H1 (cell line): ENCODE data around the gene OR14I1. TPM values are rescaled to one million over a fixed set of nuclear protein-coding genes. Genes with fewer than 3 reads are reported as not detected.

Experiments
- CTCF ChIA-PET: fragments of 300-600 bp; sonication (Branson Sonifier 250); formaldehyde crosslinking; loops from one replicate; lab custom pipeline; 2021; ENCODE audit not compliant: partially characterized antibody; lab: Charles Lee
- POLR2A ChIA-PET: fragments of 300-600 bp; sonication (Branson Sonifier 250); formaldehyde crosslinking; loops from one replicate; lab custom pipeline; 2021; ENCODE audit warnings: inconsistent platforms; ENCODE audit not compliant: partially characterized antibody; lab: Charles Lee
- DNase-seq, 2 experiments: peaks; one replicate each; pipeline versions ENCODE4 v3.0.0 to v3.0.0-alpha.2; 2010 to 2022; ENCODE audit warnings: low spot score in 2 of 2, low read depth in 1 of 2, mixed read lengths in 1 of 2
- FAIRE-seq: peaks from 2 replicates; lab custom pipeline; 2011; peaks lifted over from hg19 to GRCh38; lab: Jason Lieb, UNC
- H2AFZ ChIP-seq: 2 replicates; pipeline ENCODE4 v1.8.1; 2012; ENCODE audit warnings: low read length, inconsistent platforms
- H2AK5ac ChIP-seq: 2 replicates; pipeline ENCODE4 v1.6.1; 2013; ENCODE audit warnings: low read depth, low read length
- H2BK120ac ChIP-seq: replicated peaks from 2 replicates; pipeline ENCODE3; 2013; ENCODE audit warnings: low read depth, low read length, inconsistent platforms
- H2BK12ac ChIP-seq: 2 replicates; pipeline ENCODE4 v1.6.1; 2013; ENCODE audit warnings: low read depth, low read length
- H2BK15ac ChIP-seq: 2 replicates; pipeline ENCODE4 v1.6.1; 2013; ENCODE audit warnings: low read length
- H2BK20ac ChIP-seq: 2 replicates; pipeline ENCODE4 v1.6.1; 2013; ENCODE audit warnings: low read length
- H2BK5ac ChIP-seq: 2 replicates; pipeline ENCODE4 v1.6.1; 2013; ENCODE audit warnings: low read depth, low read length
- H3K14ac ChIP-seq: 2 replicates; pipeline ENCODE4 v1.6.1; 2013; ENCODE audit warnings: inconsistent platforms; ENCODE audit not compliant: insufficient read length
- H3K18ac ChIP-seq: 2 replicates; pipeline ENCODE4 v1.6.1; 2013; ENCODE audit warnings: low read length; ENCODE audit errors: extremely low read depth
- H3K23ac ChIP-seq: 2 replicates; pipeline ENCODE4 v1.6.1; 2013; ENCODE audit warnings: inconsistent platforms; ENCODE audit not compliant: insufficient read length
- H3K23me2 ChIP-seq: 2 replicates; pipeline ENCODE4 v1.6.1; 2013; ENCODE audit warnings: low read depth, low read length
- H3K27ac ChIP-seq: 2 replicates; pipeline ENCODE4 v1.6.1; 2011; ENCODE audit warnings: low read depth, low read length, inconsistent platforms
- H3K27me3 ChIP-seq, 4 experiments: replicated peaks in 1 of 4; 1 replicate in 1 of 4; 2 replicates in 3 of 4; pipeline versions ENCODE4 v1.6.1 to v1.8.1; 2011 to 2013; ENCODE audit warnings: low read length in 3 of 4, mild to moderate bottlenecking in 3 of 4, inconsistent platforms in 2 of 4, mixed read lengths in 2 of 4, moderate library complexity in 1 of 4; ENCODE audit not compliant: control insufficient read depth in 3 of 4, insufficient read depth in 3 of 4; ENCODE audit errors: extremely low read depth in 1 of 4
- H3K36me3 ChIP-seq, 4 experiments: 2 replicates each; pipeline versions ENCODE4 v1.6.1 to v1.8.1; 2011 to 2013; ENCODE audit warnings: mild to moderate bottlenecking in 4 of 4, low read length in 3 of 4, moderate library complexity in 2 of 4, control low read depth in 1 of 4, inconsistent platforms in 1 of 4; ENCODE audit not compliant: insufficient read depth in 4 of 4, control insufficient read depth in 2 of 4
- H3K4ac ChIP-seq: replicated peaks from 2 replicates; pipeline ENCODE3; 2013; ENCODE audit warnings: low read length, low read depth, mixed read lengths, inconsistent platforms; ENCODE audit not compliant: insufficient read length
- H3K4me1 ChIP-seq, 4 experiments: replicated peaks in 1 of 4; 1 replicate in 1 of 4; 2 replicates in 3 of 4; pipeline versions ENCODE4 v1.6.1 to v1.8.1; 2011 to 2013; ENCODE audit warnings: low read length in 3 of 4, inconsistent platforms in 2 of 4, mixed read lengths in 1 of 4; ENCODE audit not compliant: insufficient read depth in 4 of 4, control insufficient read depth in 3 of 4
- H3K4me2 ChIP-seq, 2 experiments: 2 replicates each; pipeline versions ENCODE4 v1.6.1 to v1.8.1; 2011 to 2013; ENCODE audit warnings: low read depth in 2 of 2, low read length in 2 of 2, control low read depth in 1 of 2, inconsistent platforms in 1 of 2, mild to moderate bottlenecking in 1 of 2; ENCODE audit not compliant: insufficient read depth in 1 of 2
- H3K4me3 ChIP-seq, 4 experiments: fragments of 200-600, 300-600 bp in 1 of 4; sonication (generic), shearing (Covaris generic), sonication (Bioruptor Twin) in 1 of 4; 2 replicates each; pipeline versions ENCODE4 v1.5.1 to v1.8.1; 2011 to 2016; ENCODE audit warnings: low read length in 4 of 4, low read depth in 3 of 4, control low read depth in 2 of 4, inconsistent platforms in 2 of 4, mild to moderate bottlenecking in 2 of 4, mixed read lengths in 1 of 4, moderate library complexity in 1 of 4; ENCODE audit not compliant: insufficient read depth in 2 of 4; ENCODE audit errors: extremely low read depth in 1 of 4
- H3K56ac ChIP-seq: replicated peaks from 2 replicates; pipeline ENCODE3; 2013; ENCODE audit warnings: low read depth, mild to moderate bottlenecking, mixed read lengths, low read length, inconsistent platforms; ENCODE audit not compliant: insufficient read length
- H3K79me1 ChIP-seq: 2 replicates; pipeline ENCODE4 v1.6.1; 2013; ENCODE audit warnings: low read depth, low read length, control low read depth
- H3K79me2 ChIP-seq, 2 experiments: 2 replicates each; pipeline versions ENCODE4 v1.6.1 to v1.8.1; 2012 to 2013; ENCODE audit warnings: low read length in 2 of 2, mild to moderate bottlenecking in 2 of 2, inconsistent platforms in 1 of 2; ENCODE audit not compliant: insufficient read depth in 2 of 2, control insufficient read depth in 1 of 2
- H3K9ac ChIP-seq, 4 experiments: replicated peaks in 1 of 4; 1 replicate in 1 of 4; 2 replicates in 3 of 4; pipeline versions ENCODE4 v1.6.1 to v1.8.1; 2011 to 2013; ENCODE audit warnings: low read depth in 3 of 4, low read length in 3 of 4, control low read depth in 2 of 4, mild to moderate bottlenecking in 2 of 4, moderate library complexity in 2 of 4, inconsistent platforms in 1 of 4; ENCODE audit errors: extremely low read depth in 1 of 4
- H3K9me3 ChIP-seq, 2 experiments: 2 replicates each; pipeline versions ENCODE4 v1.6.1 to v1.8.1; 2012 to 2013; ENCODE audit warnings: mild to moderate bottlenecking in 2 of 2, moderate library complexity in 2 of 2, control low read depth in 1 of 2, inconsistent platforms in 1 of 2, low read depth in 1 of 2, low read length in 1 of 2, mixed read lengths in 1 of 2; ENCODE audit not compliant: insufficient read depth in 2 of 2
- H4K20me1 ChIP-seq, 2 experiments: replicated peaks in 1 of 2; 2 replicates each; pipeline versions ENCODE3 to v1.8.1; 2011 to 2013; ENCODE audit warnings: inconsistent platforms in 2 of 2, low read length in 2 of 2, mild to moderate bottlenecking in 1 of 2; ENCODE audit not compliant: insufficient read depth in 2 of 2, control insufficient read depth in 1 of 2
- H4K5ac ChIP-seq: 2 replicates; pipeline ENCODE4 v1.6.1; 2013; ENCODE audit warnings: low read length, low read depth, mixed read lengths, inconsistent platforms; ENCODE audit not compliant: insufficient read length
- H4K8ac ChIP-seq: 2 replicates; pipeline ENCODE4 v1.8.0; 2013; ENCODE audit warnings: mild to moderate bottlenecking, moderate library complexity, low read length, inconsistent platforms; ENCODE audit not compliant: insufficient read depth; ENCODE audit errors: extremely low read depth
- H4K91ac ChIP-seq: replicated peaks from 2 replicates; pipeline ENCODE3; 2013; ENCODE audit warnings: low read length, mixed read lengths, inconsistent platforms; ENCODE audit not compliant: insufficient read length
- ATF3 ChIP-seq: IDR thresholded peaks from 2 replicates; pipeline ENCODE4 v1.6.1; 2011; ENCODE audit warnings: low read depth, mild to moderate bottlenecking, low read length; ENCODE audit not compliant: insufficient read depth
- CBX5 ChIP-seq: fragments of 300-800, 300-1000 bp; sonication (generic); IDR thresholded peaks from 2 replicates; pipeline ENCODE4 v1.7.1; 2016; ENCODE audit warnings: antibody characterized with exemption, low read length, low read depth
- CEBPB ChIP-seq: IDR thresholded peaks from 2 replicates; pipeline ENCODE4 v1.6.1; 2012; ENCODE audit warnings: low read depth, low read length
- CTBP2 ChIP-seq: IDR thresholded peaks from 2 replicates; pipeline ENCODE4 v1.7.0; 2011; ENCODE audit warnings: borderline replicate concordance, mild to moderate bottlenecking, moderate library complexity, mixed read lengths, low read length; ENCODE audit not compliant: insufficient read depth, insufficient read length
- EZH2 ChIP-seq: fragments of 200-600 bp; sonication (generic); IDR thresholded peaks from 2 replicates; pipeline ENCODE4 v1.7.1; 2012; ENCODE audit warnings: low read depth, mild to moderate bottlenecking, moderate library complexity, low read length, inconsistent platforms; ENCODE audit not compliant: severe bottlenecking
- GABPA ChIP-seq: IDR thresholded peaks from 2 replicates; pipeline ENCODE4 v1.6.1; 2011; ENCODE audit warnings: mild to moderate bottlenecking, low read length, moderate library complexity, borderline replicate concordance; ENCODE audit not compliant: insufficient read depth
- HDAC2 ChIP-seq, 2 experiments: fragments of 300-600 bp in 1 of 2; sonication (generic) in 1 of 2; IDR thresholded peaks; 2 replicates each; pipeline ENCODE4 v1.6.1; 2011 to 2012; ENCODE audit warnings: low read depth in 2 of 2, low read length in 2 of 2, mild to moderate bottlenecking in 2 of 2, moderate library complexity in 2 of 2, borderline replicate concordance in 1 of 2, inconsistent platforms in 1 of 2
- JUN ChIP-seq: IDR thresholded peaks from 2 replicates; pipeline ENCODE4 v1.6.1; 2011; ENCODE audit warnings: low read depth, mild to moderate bottlenecking, improper control_type of control experiment, low read length
- JUND ChIP-seq: IDR thresholded peaks from 2 replicates; pipeline ENCODE4 v1.6.1; 2011; ENCODE audit warnings: mild to moderate bottlenecking, improper control_type of control experiment, low read length
- KDM4A ChIP-seq: IDR thresholded peaks from one replicate; pipeline ENCODE4 v1.7.1; 2012; ENCODE audit warnings: low read depth, mild to moderate bottlenecking, moderate library complexity, low read length, inconsistent platforms; ENCODE audit not compliant: severe bottlenecking
- KDM5A ChIP-seq: fragments of 200-600 bp; IDR thresholded peaks from 2 replicates; pipeline ENCODE4 v1.7.1; 2012; ENCODE audit warnings: mild to moderate bottlenecking, low read length, inconsistent platforms, mixed read lengths
- POU5F1 ChIP-seq: IDR thresholded peaks from 2 replicates; pipeline ENCODE4 v1.6.1; 2011; ENCODE audit warnings: low read depth, mild to moderate bottlenecking, low read length, moderate library complexity
- SIN3A ChIP-seq, 2 experiments: IDR thresholded peaks in 1 of 2; conservative IDR thresholded peaks in 1 of 2; 2 replicates each; pipeline ENCODE4 v1.6.1; 2011 to 2012; ENCODE audit warnings: low read length in 2 of 2, improper control_type of control experiment in 1 of 2, low read depth in 1 of 2, mild to moderate bottlenecking in 1 of 2
- TCF12 ChIP-seq: IDR thresholded peaks from 2 replicates; pipeline ENCODE4 v1.6.1; 2011; ENCODE audit warnings: low read depth, mild to moderate bottlenecking, low read length
- WGBS, 2 experiments: shearing (Covaris generic) in 1 of 2; methylation state at CpG; one replicate each; pipeline versions ENCODE4 v1.1.6 to v1.1.7; 2013 to 2015; ENCODE audit warnings: low lambda C conversion rate in 2 of 2, mixed read lengths in 2 of 2, inconsistent platforms in 1 of 2, low coverage in 1 of 2, missing lambda C conversion rate in 1 of 2; ENCODE audit not compliant: insufficient replicate concordance in 2 of 2, insufficient coverage in 1 of 2, insufficient read length in 1 of 2; ENCODE audit errors: extremely low coverage in 1 of 2, missing lambda C conversion rate in 1 of 2; 5-methylcytosine and 5-hydroxymethylcytosine counted together
- polyA plus RNA-seq, 7 experiments: library from polyadenylated mRNA; depleted of rRNA in 3 of 7; stranded (reverse) in 5 of 7; unstranded in 2 of 7; fragments of >200 nt in 5 of 7; fragments of 200-250 nt in 2 of 7; gene quantifications; 1 replicate in 5 of 7; 2 replicates in 1 of 7; 4 replicates in 1 of 7; pipeline versions ENCODE4 v1.2.1 to v1.2.3, GENCODE V29; 2011 to 2013; ENCODE audit warnings: missing spikeins in 2 of 7, mixed read lengths in 2 of 7
- total RNA-seq: library from RNA; stranded (reverse); fragmentation: NEBNext Ultra II Directional; extraction: Animal tissue kit (Norgen Biotek cat#: 25700); gene quantifications from 2 replicates; pipeline ENCODE4 v1.2.1, GENCODE V29; 2021

Gene OR14I1
- total and polyA plus RNA-seq, 2 of the 8 experiments (the other 6 are each of a cell fraction or from before 2014, with no cell fraction given) = not detected

GRCh38 chr1:248714248-248714647, 11.7 kb upstream of the OR14I1 start:
- H2BK5ac ChIP-seq = no peak overlapping the region
- H4K20me1 ChIP-seq = no peaks in the 10 kb centered on the region
- no peak overlapping the region for H2AK5ac ChIP-seq
- no peak overlapping the region for H2BK20ac ChIP-seq
- H2BK12ac ChIP-seq = no peak overlapping the region
- no peak overlapping the region for H4K5ac ChIP-seq
- no peak overlapping the region for H3K23ac ChIP-seq
- H4K8ac ChIP-seq = no peak overlapping the region
- no peak overlapping the region for H3K56ac ChIP-seq
- H2BK120ac ChIP-seq = no peak overlapping the region
- H3K79me1 ChIP-seq = no peaks in the 10 kb centered on the region
- H3K27ac ChIP-seq = no peak overlapping the region
- H2BK15ac ChIP-seq = no peak overlapping the region
- DNase-seq (no peak), FAIRE-seq (no peak)
- no peak overlapping the region for H3K18ac ChIP-seq
- CTCF ChIA-PET = no interaction called here
- POLR2A ChIA-PET = no interaction called here
- no peaks in the 10 kb centered on the region for H3K79me2 ChIP-seq
- peaks cover 64% of the 10 kb centered on the region in 2 experiments for H3K9me3 ChIP-seq
- H3K36me3 ChIP-seq = no peaks in the 10 kb centered on the region; a peak in 1 of 8 replicates
- H3K4ac ChIP-seq = no peak overlapping the region
- no peaks in the 10 kb centered on the region for H3K4me1 ChIP-seq
- no peaks in the 10 kb centered on the region for H3K23me2 ChIP-seq
- H3K4me2 ChIP-seq = no peak overlapping the region
- H2AFZ ChIP-seq = no peak overlapping the region
- no peak overlapping the region for H3K4me3 ChIP-seq
- no peak overlapping the region for H4K91ac ChIP-seq
- WGBS, 2 experiments = 30% methylated on average over 3 of the region's 3 CpGs; no CpG with 5 or more reads in 1 of the 2 experiments
- no peaks in the 10 kb centered on the region for H3K27me3 ChIP-seq
- H3K14ac ChIP-seq = no peak overlapping the region
- H3K9ac ChIP-seq = no peak overlapping the region
- no peak for TF ChIP-seq GABPA
- no peak for TF ChIP-seq POU5F1
- TF ChIP-seq ATF3 = no peak
- no peak for TF ChIP-seq JUND
- TF ChIP-seq CTBP2 = no peak
- no peak for TF ChIP-seq KDM5A
- TF ChIP-seq EZH2 = no peak
- TF ChIP-seq TCF12 = no peak
- TF ChIP-seq CBX5 = no peak
- TF ChIP-seq JUN = no peak
- TF ChIP-seq HDAC2 (IDR thresholded peaks at IDR 0.05; ENCODE audit: borderline replicate concordance in 1 of 2, low read depth in 2 of 2, low read length in 2 of 2) = no peak
- TF ChIP-seq SIN3A (conservative IDR thresholded peaks at IDR 0.05 in 1 of 2, IDR thresholded peaks at IDR 0.05 in 1 of 2; ENCODE audit: low read depth in 1 of 2, low read length in 2 of 2) = no peak
- TF ChIP-seq CEBPB = no peak
- no peak for TF ChIP-seq KDM4A
